A549 (cell line): ENCODE measurements around the gene NAP1L1. TPM values are rescaled to one million over a fixed set of nuclear protein-coding genes. Genes with fewer than 3 reads are reported as not detected.

Source experiments
- ATAC-seq, 2 experiments: fragments of 200-7000 bp in 1 of 2; fragments of >200 bp in 1 of 2; cut with Nextera tagmentation in 1 of 2; cut with Tn5 transposase in 1 of 2; 3 replicates each; pipeline versions ENCODE4 v1.8.0 to v1.9.1; 2018 to 2020; ENCODE audit warnings: mild to moderate bottlenecking in 1 of 2, moderate library complexity in 1 of 2
- CTCF ChIA-PET: fragments of 300-600 bp; sonication (Branson Sonifier 250); formaldehyde crosslinking; extraction: SDS; loops from one replicate; lab custom pipeline; 2021; ENCODE audit warnings: antibody characterized with exemption, inconsistent platforms; lab: Yijun Ruan, JAX
- POLR2A ChIA-PET: fragments of 350-600 bp; formaldehyde crosslinking; extraction: SDS; loops from one replicate; lab custom pipeline; 2021; ENCODE audit warnings: antibody characterized with exemption, inconsistent platforms; lab: Yijun Ruan, JAX
- DNase-seq, 2 experiments: peaks; one replicate each; pipeline versions ENCODE4 v3.0.0 to v3.0.0-alpha.2; 2011 to 2016; ENCODE audit warnings: low read depth in 1 of 2, low spot score in 1 of 2
- FAIRE-seq: peaks from 2 replicates; lab custom pipeline; 2011; peaks lifted over from hg19 to GRCh38; lab: Jason Lieb, UNC
- H3K27ac ChIP-seq, 2 experiments: fragments of >200 bp; sonication (Bioruptor Twin); formaldehyde crosslinking; 3 replicates each; pipeline ENCODE4 v1.5.1; 2016 to 2017
- H3K4me1 ChIP-seq: fragments of >200 bp; sonication (Bioruptor Twin); formaldehyde crosslinking; 3 replicates; pipeline ENCODE4 v1.6.1; 2016
- H3K4me2 ChIP-seq: fragments of >200 bp; sonication (Bioruptor Twin); formaldehyde crosslinking; 3 replicates; pipeline ENCODE4 v1.6.1; 2016
- H3K4me3 ChIP-seq: fragments of >200 bp; sonication (Bioruptor Twin); formaldehyde crosslinking; 3 replicates; pipeline ENCODE4 v1.5.1; 2016
- H3K9me3 ChIP-seq: fragments of >200 bp; sonication (Bioruptor Twin); formaldehyde crosslinking; 3 replicates; pipeline ENCODE4 v1.6.1; 2016
- CHD2 ChIP-seq: fragments of 150-350 bp; IDR thresholded peaks from 2 replicates; pipeline ENCODE4 v1.6.1; 2014; ENCODE audit warnings: low read length; ENCODE audit not compliant: partially characterized antibody
- CHD4 ChIP-seq: fragments of 200-600 bp; sonication (generic); IDR thresholded peaks from 2 replicates; pipeline ENCODE4 v1.6.1; 2016; ENCODE audit warnings: antibody characterized with exemption, mild to moderate bottlenecking, borderline replicate concordance
- EP300 ChIP-seq, 2 experiments: fragments of >200 bp; sonication (Bioruptor Twin); formaldehyde crosslinking; IDR thresholded peaks; 2 replicates in 1 of 2; 3 replicates in 1 of 2; pipeline ENCODE4 v1.6.1; 2016 to 2017
- ESRRA ChIP-seq: fragments of 150-350 bp; IDR thresholded peaks from 2 replicates; pipeline ENCODE4 v1.6.1; 2014; ENCODE audit warnings: mild to moderate bottlenecking, low read length, borderline replicate concordance
- FOSL2 ChIP-seq, 2 experiments: fragments of 450-650 bp in 1 of 2; fragments of >200 bp in 1 of 2; sonication (Bioruptor Twin) in 1 of 2; formaldehyde crosslinking; IDR thresholded peaks; 2 replicates each; pipeline versions ENCODE4 v1.5.0 to v1.6.1; 2016 to 2020; ENCODE audit warnings: mild to moderate bottlenecking in 1 of 2, moderate library complexity in 1 of 2
- FOXS1 ChIP-seq: fragments of 250-450 bp; sonication (Bioruptor Pico); IDR thresholded peaks from 2 replicates; pipeline ENCODE4 v1.5.0; 2020; ENCODE audit warnings: mild to moderate bottlenecking, moderate library complexity
- GATA3 ChIP-seq: IDR thresholded peaks from 2 replicates; pipeline ENCODE4 v1.6.1; 2012; ENCODE audit warnings: borderline replicate concordance
- HOXA7 ChIP-seq: fragments of 250-450 bp; sonication (Bioruptor Pico); IDR thresholded peaks from 2 replicates; pipeline ENCODE4 v1.5.0; 2020; ENCODE audit warnings: mild to moderate bottlenecking, moderate library complexity
- JUN ChIP-seq, 2 experiments: fragments of >200 bp; sonication (Bioruptor Twin); formaldehyde crosslinking; IDR thresholded peaks; 2 replicates in 1 of 2; 3 replicates in 1 of 2; pipeline ENCODE4 v1.6.1; 2016 to 2017
- JUNB ChIP-seq: fragments of >200 bp; sonication (Bioruptor Twin); formaldehyde crosslinking; IDR thresholded peaks from 2 replicates; pipeline ENCODE4 v1.6.1; 2016
- KDM5A ChIP-seq: fragments of 200-600 bp; sonication (generic); IDR thresholded peaks from 2 replicates; pipeline ENCODE4 v1.6.1; 2016; ENCODE audit warnings: antibody characterized with exemption, mild to moderate bottlenecking
- MAZ ChIP-seq: fragments of 150-350 bp; IDR thresholded peaks from 2 replicates; pipeline ENCODE4 v1.6.1; 2014; ENCODE audit warnings: antibody characterized with exemption, low read depth, low read length, borderline replicate concordance
- MYC ChIP-seq: IDR thresholded peaks from 2 replicates; pipeline ENCODE4 v1.6.1; 2012; ENCODE audit warnings: mild to moderate bottlenecking, inconsistent platforms, low read length, improper control_type of control experiment, borderline replicate concordance
- NFE2L2 ChIP-seq: fragments of 150-350 bp; conservative IDR thresholded peaks from 2 replicates; pipeline ENCODE4 v1.6.1; 2014; ENCODE audit warnings: low read length
- RARB ChIP-seq: fragments of 250-450 bp; sonication (Bioruptor Pico); IDR thresholded peaks from 2 replicates; pipeline ENCODE4 v1.8.0; 2021; ENCODE audit warnings: mild to moderate bottlenecking, moderate library complexity
- RCOR1 ChIP-seq: fragments of 150-350 bp; IDR thresholded peaks from 2 replicates; pipeline ENCODE4 v1.6.1; 2014; ENCODE audit warnings: antibody characterized with exemption, low read length, low read depth
- RFX5 ChIP-seq: fragments of 450-650 bp; IDR thresholded peaks from 2 replicates; pipeline ENCODE4 v1.7.1; 2014; ENCODE audit warnings: antibody characterized with exemption, mild to moderate bottlenecking, moderate library complexity
- RNF2 ChIP-seq: fragments of 200-600 bp; sonication (generic); IDR thresholded peaks from 2 replicates; pipeline ENCODE4 v1.6.1; 2016; ENCODE audit warnings: low read depth, mild to moderate bottlenecking, antibody characterized with exemption, moderate library complexity, borderline replicate concordance
- SREBF2 ChIP-seq: fragments of 450-650 bp; IDR thresholded peaks from 2 replicates; pipeline ENCODE4 v1.6.1; 2014; ENCODE audit warnings: mild to moderate bottlenecking, moderate library complexity
- ZFP36 ChIP-seq: fragments of 450-650 bp; IDR thresholded peaks from 2 replicates; pipeline ENCODE4 v1.6.1; 2014; ENCODE audit warnings: borderline replicate concordance; ENCODE audit not compliant: partially characterized antibody
- ZNF302 ChIP-seq: fragments of 250-450 bp; sonication (Bioruptor Pico); IDR thresholded peaks from 2 replicates; pipeline ENCODE4 v1.9.0; 2021; ENCODE audit warnings: inconsistent platforms, mild to moderate bottlenecking, moderate library complexity
- WGBS: methylation state at CpG from one replicate; pipeline ENCODE4 v1.1.6; 2017; ENCODE audit errors: missing lambda C conversion rate; 5-methylcytosine and 5-hydroxymethylcytosine counted together
- polyA plus RNA-seq, 4 experiments: library from polyadenylated mRNA; depleted of rRNA in 3 of 4; stranded (reverse); fragments of >200 nt; fragmentation: RNase III in 1 of 4; extraction: RNeasy Plus Mini Kit Qiagen cat#74134 plus additional on column Dnase treatment in 1 of 4; gene quantifications; 2 replicates in 3 of 4; 3 replicates in 1 of 4; pipeline ENCODE4 v1.2.3, GENCODE V29; 2011 to 2017
- TF ChIP-seq, protein P1 (sequence below): fragments of >200 bp; sonication (Bioruptor Twin); formaldehyde crosslinking; IDR thresholded peaks from 3 replicates; pipeline ENCODE4 v1.5.1; 2016
- TF ChIP-seq, protein P2 (sequence below): fragments of 250-450 bp; sonication (Bioruptor Pico); IDR thresholded peaks from 2 replicates; pipeline ENCODE4 v1.5.0; 2021; ENCODE audit warnings: mild to moderate bottlenecking, moderate library complexity, borderline replicate concordance
- TF ChIP-seq, protein P3 (sequence below): IDR thresholded peaks from 2 replicates; pipeline ENCODE4 v1.6.1; 2012; ENCODE audit warnings: low read depth, borderline replicate concordance
- TF ChIP-seq, protein P4 (sequence below): fragments of 150-350 bp; IDR thresholded peaks from 2 replicates; pipeline ENCODE4 v1.6.1; 2014; ENCODE audit warnings: low read depth, mild to moderate bottlenecking, low read length
- TF ChIP-seq, protein P5 (sequence below): IDR thresholded peaks from 2 replicates; pipeline ENCODE4 v1.6.1; 2012

NAP1L1 gene
- polyA plus RNA-seq, 2 of the 4 experiments (the other 2 are of a cell fraction), result 709 to 943 TPM

DNA sequence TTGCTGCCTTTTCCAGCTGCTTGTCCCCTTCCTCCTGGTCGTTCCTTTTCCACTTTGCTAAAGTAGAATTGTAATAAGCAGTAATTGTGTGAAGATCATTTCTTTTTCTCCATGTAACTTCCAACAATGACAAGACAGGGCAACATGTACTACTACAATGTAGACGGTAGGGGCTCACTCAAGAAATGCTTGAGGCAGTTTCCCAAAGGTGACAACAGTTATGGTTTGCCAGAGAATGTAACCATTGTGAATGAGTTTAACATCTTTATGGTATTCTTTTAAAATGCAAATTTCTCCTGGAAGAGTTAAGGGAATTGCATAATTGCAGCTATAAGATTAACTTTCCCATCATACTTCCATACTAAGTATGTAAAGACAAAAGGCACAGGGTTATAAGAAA lies 29.1 kb downstream of the NAP1L1 start:
- DNase-seq (no peak), FAIRE-seq (peak; percentile 76), ATAC-seq (peak in 1 of 2 experiments; percentile 39; a peak in 1 of 6 replicates)
- ChIA-PET POLR2A (no interaction called here), CTCF (interaction anchor here (0.9 to 1.5 kb wide), 3 partner anchors 103 to 401 kb away, joined by 3 to 4 read pairs (median 3); partner anchors contain the start of gene BBS10)
- Histone ChIP-seq H3K4me3 (no peak overlapping the region), H3K9me3 (no peaks in the 10 kb centered on the region), H3K4me2 (no peak overlapping the region), H3K27ac (no peak overlapping the region), H3K4me1 (peaks cover 9% of the 10 kb centered on the region; the same call in 2 of the 3 replicates)
- WGBS, result 80% methylated on average over 2 of the region's 2 CpGs
- no peak for TF ChIP-seq RARB
- no peak for TF ChIP-seq KDM5A
- no peak for TF ChIP-seq JUNB
- TF ChIP-seq HOXA7, result no peak
- no peak for TF ChIP-seq RCOR1
- no peak for TF ChIP-seq JUN (IDR thresholded peaks at IDR 0.05)
- no peak for TF ChIP-seq ZNF302 (CRISPR knock-in tag)

DNA sequence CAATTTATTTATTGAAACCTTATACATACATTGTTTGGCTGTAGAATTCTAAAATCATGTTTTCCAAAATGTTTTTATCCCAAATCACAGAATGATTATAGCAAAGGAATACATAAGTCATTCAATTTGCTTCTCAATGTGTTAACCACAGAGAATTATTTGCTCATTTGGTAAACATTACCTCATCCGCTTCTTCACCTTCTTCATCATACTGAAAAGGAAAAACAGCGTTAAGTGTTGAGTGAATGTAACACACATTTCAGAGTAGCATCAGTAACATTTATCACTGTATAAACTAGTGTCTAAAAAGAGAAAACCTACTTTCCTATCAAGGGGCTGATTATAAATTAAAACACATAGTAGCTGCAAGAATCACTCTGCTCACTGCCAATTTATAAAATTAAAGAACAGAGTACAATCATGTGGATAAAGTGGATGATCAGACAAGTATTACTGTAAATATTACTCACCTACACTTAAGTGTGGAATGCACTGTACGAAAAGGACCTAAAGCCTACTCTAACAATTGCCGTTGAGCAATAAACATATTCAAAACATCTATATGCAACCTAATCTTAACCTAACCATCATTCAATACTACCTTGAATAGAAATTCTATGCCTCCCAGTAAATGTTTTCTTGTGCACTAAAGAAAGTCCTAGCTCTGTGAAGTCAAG lies 34.8 kb downstream of the NAP1L1 start:
- ATAC-seq (no peak), FAIRE-seq (peak; percentile 43), DNase-seq (no peak)
- Histone ChIP-seq H3K4me3 (no peak overlapping the region), H3K27ac (no peak overlapping the region), H3K4me2 (no peak overlapping the region), H3K4me1 (peaks cover 39% of the 10 kb centered on the region; the same call in 2 of the 3 replicates), H3K9me3 (no peaks in the 10 kb centered on the region)
- TF ChIP-seq CHD4 (no peak), MYC (no peak), HOXA7 (no peak), RNF2 (no peak), FOSL2 (IDR thresholded peaks at IDR 0.05) (no peak), FOSL2 (CRISPR knock-in tag; IDR thresholded peaks at IDR 0.05) (no peak), ESRRA (no peak), GATA3 (no peak), CHD2 (no peak), SREBF2 (no peak), MAZ (no peak), ZFP36 (no peak), NFE2L2 (no peak), RFX5 (no peak), FOXS1 (CRISPR knock-in tag) (no peak), EP300 (IDR thresholded peaks at IDR 0.05) (no peak)
- TF ChIP-seq, protein P1, sequence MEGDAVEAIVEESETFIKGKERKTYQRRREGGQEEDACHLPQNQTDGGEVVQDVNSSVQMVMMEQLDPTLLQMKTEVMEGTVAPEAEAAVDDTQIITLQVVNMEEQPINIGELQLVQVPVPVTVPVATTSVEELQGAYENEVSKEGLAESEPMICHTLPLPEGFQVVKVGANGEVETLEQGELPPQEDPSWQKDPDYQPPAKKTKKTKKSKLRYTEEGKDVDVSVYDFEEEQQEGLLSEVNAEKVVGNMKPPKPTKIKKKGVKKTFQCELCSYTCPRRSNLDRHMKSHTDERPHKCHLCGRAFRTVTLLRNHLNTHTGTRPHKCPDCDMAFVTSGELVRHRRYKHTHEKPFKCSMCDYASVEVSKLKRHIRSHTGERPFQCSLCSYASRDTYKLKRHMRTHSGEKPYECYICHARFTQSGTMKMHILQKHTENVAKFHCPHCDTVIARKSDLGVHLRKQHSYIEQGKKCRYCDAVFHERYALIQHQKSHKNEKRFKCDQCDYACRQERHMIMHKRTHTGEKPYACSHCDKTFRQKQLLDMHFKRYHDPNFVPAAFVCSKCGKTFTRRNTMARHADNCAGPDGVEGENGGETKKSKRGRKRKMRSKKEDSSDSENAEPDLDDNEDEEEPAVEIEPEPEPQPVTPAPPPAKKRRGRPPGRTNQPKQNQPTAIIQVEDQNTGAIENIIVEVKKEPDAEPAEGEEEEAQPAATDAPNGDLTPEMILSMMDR, result no peak
- TF ChIP-seq, protein P2, sequence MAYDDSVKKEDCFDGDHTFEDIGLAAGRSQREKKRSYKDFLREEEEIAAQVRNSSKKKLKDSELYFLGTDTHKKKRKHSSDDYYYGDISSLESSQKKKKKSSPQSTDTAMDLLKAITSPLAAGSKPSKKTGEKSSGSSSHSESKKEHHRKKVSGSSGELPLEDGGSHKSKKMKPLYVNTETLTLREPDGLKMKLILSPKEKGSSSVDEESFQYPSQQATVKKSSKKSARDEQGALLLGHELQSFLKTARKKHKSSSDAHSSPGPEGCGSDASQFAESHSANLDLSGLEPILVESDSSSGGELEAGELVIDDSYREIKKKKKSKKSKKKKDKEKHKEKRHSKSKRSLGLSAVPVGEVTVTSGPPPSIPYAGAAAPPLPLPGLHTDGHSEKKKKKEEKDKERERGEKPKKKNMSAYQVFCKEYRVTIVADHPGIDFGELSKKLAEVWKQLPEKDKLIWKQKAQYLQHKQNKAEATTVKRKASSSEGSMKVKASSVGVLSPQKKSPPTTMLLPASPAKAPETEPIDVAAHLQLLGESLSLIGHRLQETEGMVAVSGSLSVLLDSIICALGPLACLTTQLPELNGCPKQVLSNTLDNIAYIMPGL, result no peak
- TF ChIP-seq, protein P3, sequence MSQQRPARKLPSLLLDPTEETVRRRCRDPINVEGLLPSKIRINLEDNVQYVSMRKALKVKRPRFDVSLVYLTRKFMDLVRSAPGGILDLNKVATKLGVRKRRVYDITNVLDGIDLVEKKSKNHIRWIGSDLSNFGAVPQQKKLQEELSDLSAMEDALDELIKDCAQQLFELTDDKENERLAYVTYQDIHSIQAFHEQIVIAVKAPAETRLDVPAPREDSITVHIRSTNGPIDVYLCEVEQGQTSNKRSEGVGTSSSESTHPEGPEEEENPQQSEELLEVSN, result no peak
- TF ChIP-seq, protein P4, sequence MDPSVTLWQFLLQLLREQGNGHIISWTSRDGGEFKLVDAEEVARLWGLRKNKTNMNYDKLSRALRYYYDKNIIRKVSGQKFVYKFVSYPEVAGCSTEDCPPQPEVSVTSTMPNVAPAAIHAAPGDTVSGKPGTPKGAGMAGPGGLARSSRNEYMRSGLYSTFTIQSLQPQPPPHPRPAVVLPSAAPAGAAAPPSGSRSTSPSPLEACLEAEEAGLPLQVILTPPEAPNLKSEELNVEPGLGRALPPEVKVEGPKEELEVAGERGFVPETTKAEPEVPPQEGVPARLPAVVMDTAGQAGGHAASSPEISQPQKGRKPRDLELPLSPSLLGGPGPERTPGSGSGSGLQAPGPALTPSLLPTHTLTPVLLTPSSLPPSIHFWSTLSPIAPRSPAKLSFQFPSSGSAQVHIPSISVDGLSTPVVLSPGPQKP, result no peak
- TF ChIP-seq, protein P5, sequence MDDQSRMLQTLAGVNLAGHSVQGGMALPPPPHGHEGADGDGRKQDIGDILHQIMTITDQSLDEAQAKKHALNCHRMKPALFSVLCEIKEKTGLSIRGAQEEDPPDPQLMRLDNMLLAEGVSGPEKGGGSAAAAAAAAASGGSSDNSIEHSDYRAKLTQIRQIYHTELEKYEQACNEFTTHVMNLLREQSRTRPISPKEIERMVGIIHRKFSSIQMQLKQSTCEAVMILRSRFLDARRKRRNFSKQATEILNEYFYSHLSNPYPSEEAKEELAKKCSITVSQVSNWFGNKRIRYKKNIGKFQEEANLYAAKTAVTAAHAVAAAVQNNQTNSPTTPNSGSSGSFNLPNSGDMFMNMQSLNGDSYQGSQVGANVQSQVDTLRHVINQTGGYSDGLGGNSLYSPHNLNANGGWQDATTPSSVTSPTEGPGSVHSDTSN, result no peak
- POLR2A ChIA-PET, result no interaction called here
- 79% methylated on average over 4 of the region's 4 CpGs for WGBS
- CTCF ChIA-PET, result interaction anchor here (1.0 to 4.1 kb wide), 4 partner anchors 9 to 324 kb away, joined by 3 to 17 read pairs (median 4); no protein-coding TSS in a partner anchor
